HEK293T (cell line): Measurements from ENCODE around the gene AKT3.

Experiments
- CTCF ChIA-PET: fragments of 350-600 bp; formaldehyde crosslinking; extraction: SDS; loops from one replicate; lab custom pipeline; 2021; ENCODE audit warnings: antibody characterized with exemption, inconsistent platforms; lab: Yijun Ruan, JAX
- POLR2A ChIA-PET: fragments of 350-600 bp; formaldehyde crosslinking; extraction: SDS; loops from one replicate; lab custom pipeline; 2020; ENCODE audit warnings: antibody characterized with exemption, inconsistent platforms; lab: Yijun Ruan, JAX
- DNase-seq: peaks from one replicate; pipeline ENCODE4 v3.0.0; 2012; ENCODE audit warnings: mixed read lengths; ENCODE audit errors: extremely low spot score
- ARNT ChIP-seq: fragments of 450-650 bp; IDR thresholded peaks from 2 replicates; pipeline ENCODE4 v1.6.1; 2017; ENCODE audit warnings: mild to moderate bottlenecking
- BHLHE40 ChIP-seq: fragments of 450-650 bp; IDR thresholded peaks from 2 replicates; pipeline ENCODE4 v1.6.1; 2016; ENCODE audit warnings: mild to moderate bottlenecking, moderate library complexity, borderline replicate concordance
- CTBP1 ChIP-seq: fragments of 450-650 bp; IDR thresholded peaks from 2 replicates; pipeline ENCODE4 v1.6.1; 2016; ENCODE audit warnings: borderline replicate concordance
- ELF4 ChIP-seq: fragments of 450-650 bp; IDR thresholded peaks from 2 replicates; pipeline ENCODE4 v1.6.1; 2017; ENCODE audit warnings: antibody characterized with exemption
- FOXA1 ChIP-seq: fragments of 450-650 bp; IDR thresholded peaks from 2 replicates; pipeline ENCODE4 v1.6.1; 2016; ENCODE audit warnings: mild to moderate bottlenecking
- FOXK2 ChIP-seq: fragments of 450-650 bp; IDR thresholded peaks from 2 replicates; pipeline ENCODE4 v1.6.1; 2016; ENCODE audit warnings: mild to moderate bottlenecking
- FOXM1 ChIP-seq: fragments of 450-650 bp; IDR thresholded peaks from 2 replicates; pipeline ENCODE4 v1.6.1; 2017; ENCODE audit warnings: mild to moderate bottlenecking, borderline replicate concordance
- HDGF ChIP-seq: fragments of 450-650 bp; IDR thresholded peaks from 2 replicates; pipeline ENCODE4 v1.6.1; 2017; ENCODE audit warnings: antibody characterized with exemption, borderline replicate concordance
- L3MBTL2 ChIP-seq: fragments of 450-650 bp; conservative IDR thresholded peaks from 2 replicates; pipeline ENCODE4 v1.6.1; 2016; ENCODE audit warnings: mild to moderate bottlenecking
- LEF1 ChIP-seq: fragments of 450-650 bp; IDR thresholded peaks from 2 replicates; pipeline ENCODE4 v1.6.1; 2017; ENCODE audit warnings: mild to moderate bottlenecking, borderline replicate concordance
- NFRKB ChIP-seq: fragments of 450-650 bp; IDR thresholded peaks from 2 replicates; pipeline ENCODE4 v1.6.1; 2016; ENCODE audit warnings: mild to moderate bottlenecking, moderate library complexity
- PKNOX1 ChIP-seq: fragments of 450-650 bp; IDR thresholded peaks from 2 replicates; pipeline ENCODE4 v1.6.1; 2016
- SP1 ChIP-seq: fragments of 450-650 bp; IDR thresholded peaks from 2 replicates; pipeline ENCODE4 v1.6.1; 2017
- SUZ12 ChIP-seq: fragments of 450-650 bp; IDR thresholded peaks from 2 replicates; pipeline ENCODE4 v1.6.1; 2016; ENCODE audit warnings: mild to moderate bottlenecking
- TARDBP ChIP-seq: fragments of 450-650 bp; IDR thresholded peaks from 2 replicates; pipeline ENCODE4 v1.6.1; 2016
- ZNF384 ChIP-seq: fragments of 450-650 bp; IDR thresholded peaks from 2 replicates; pipeline ENCODE4 v1.6.1; 2016

AKT3 gene

GRCh38 chr1:243850202-243850451 lies at the start of gene AKT3:
Gene AKT3, minus strand, starts transcription at chr1:243850243. Its CDS starts 7,073 bp downstream, at chr1:243843170.
- POLR2A ChIA-PET, result no interaction called here
- no peak for DNase-seq
- no peak for TF ChIP-seq BHLHE40
- no peak for TF ChIP-seq ZNF384
- no peak for TF ChIP-seq PKNOX1
- no peak for TF ChIP-seq TARDBP
- no peak for TF ChIP-seq ARNT
- TF ChIP-seq CTBP1, result no peak
- no peak for TF ChIP-seq FOXM1
- no peak for TF ChIP-seq HDGF
- TF ChIP-seq L3MBTL2, result no peak
- TF ChIP-seq LEF1, result no peak
- CTCF ChIA-PET, result no interaction called here

- TF ChIP-seq TARDBP, result no peak
- no peak for TF ChIP-seq ELF4
- POLR2A ChIA-PET, result no interaction called here
- CTCF ChIA-PET, result no interaction called here
- DNase-seq, result no peak
These were observed 48.2 kb upstream of the AKT3 start for GRCh38 chr1:243898278-243898677.

- POLR2A ChIA-PET, result no interaction called here
- CTCF ChIA-PET, result no interaction called here
- no peak for DNase-seq
- no peak for TF ChIP-seq FOXK2
- TF ChIP-seq BHLHE40, result no peak
- TF ChIP-seq SP1, result no peak
- TF ChIP-seq LEF1, result no peak
- TF ChIP-seq FOXA1, result no peak
- no peak for TF ChIP-seq FOXM1
- TF ChIP-seq TARDBP, result no peak
- no peak for TF ChIP-seq HDGF
- TF ChIP-seq L3MBTL2, result no peak
- no peak for TF ChIP-seq CTBP1
- no peak for TF ChIP-seq SUZ12
These were observed 46.3 kb upstream of the AKT3 start for GRCh38 chr1:243896313-243896712.

GRCh38 chr1:243892456-243892855 lies 42.4 kb upstream of the AKT3 start:
- CTCF ChIA-PET, result no interaction called here

GRCh38 chr1:243890576-243890975 lies 40.5 kb upstream of the AKT3 start:
- ChIA-PET CTCF (interaction anchor here (0.6 kb wide), 1 partner anchor 382 kb away, joined by 3 read pairs; no protein-coding TSS in a partner anchor), POLR2A (no interaction called here)
- no peak for DNase-seq
- TF ChIP-seq TARDBP (no peak), FOXK2 (no peak), NFRKB (no peak), SUZ12 (no peak), ELF4 (no peak), CTBP1 (no peak), LEF1 (no peak), HDGF (no peak), FOXA1 (no peak), ZNF384 (no peak), PKNOX1 (no peak), BHLHE40 (no peak), FOXM1 (no peak), L3MBTL2 (no peak), SP1 (no peak), ARNT (no peak)

More at GRCh38 chr1:243892456-243892855, 42.4 kb upstream of the AKT3 start:
- TF ChIP-seq NFRKB (no peak), FOXA1 (no peak), ARNT (no peak)
- no peak for DNase-seq
- POLR2A ChIA-PET, result interaction anchor here (1.2 kb wide), 1 partner anchor 25 kb away, joined by 3 read pairs; no protein-coding TSS in a partner anchor

- ChIA-PET POLR2A (no interaction called here), CTCF (no interaction called here)
- TF ChIP-seq PKNOX1, result no peak
- TF ChIP-seq NFRKB, result no peak
- TF ChIP-seq FOXM1, result no peak
- no peak for TF ChIP-seq L3MBTL2
- TF ChIP-seq FOXK2, result no peak
- no peak for TF ChIP-seq LEF1
- no peak for TF ChIP-seq SP1
- no peak for TF ChIP-seq FOXA1
- no peak for TF ChIP-seq TARDBP
- no peak for TF ChIP-seq ZNF384
- TF ChIP-seq ARNT, result no peak
- TF ChIP-seq SUZ12, result no peak
- TF ChIP-seq ELF4, result no peak
- no peak for TF ChIP-seq CTBP1
- TF ChIP-seq HDGF, result no peak
- no peak for TF ChIP-seq BHLHE40
- DNase-seq, result no peak
These were observed 35.8 kb upstream of the AKT3 start for GRCh38 chr1:243885806-243886205.

GRCh38 chr1:243884603-243885002 lies 34.6 kb upstream of the AKT3 start:
- no peak for TF ChIP-seq ZNF384

GRCh38 chr1:243883551-243883950 lies 33.5 kb upstream of the AKT3 start:
- no peak for DNase-seq
- TF ChIP-seq ELF4 (no peak), FOXK2 (no peak), HDGF (no peak)
- ChIA-PET POLR2A (no interaction called here), CTCF (no interaction called here)

More at GRCh38 chr1:243884603-243885002, 34.6 kb upstream of the AKT3 start:
- no peak for DNase-seq
- CTCF ChIA-PET, result no interaction called here
- POLR2A ChIA-PET, result no interaction called here
